GM19438 (cell line): Measurements from ENCODE around the gene PNPLA2.

ENCODE experiments used
- ATAC-seq: cut with Tn5 transposase; IDR thresholded peaks from one replicate; pipeline ENCODE4 v1.9.1; 2021; ENCODE audit warnings: low read depth; ENCODE audit not compliant: unreplicated experiment

The PNPLA2 gene, protein sequence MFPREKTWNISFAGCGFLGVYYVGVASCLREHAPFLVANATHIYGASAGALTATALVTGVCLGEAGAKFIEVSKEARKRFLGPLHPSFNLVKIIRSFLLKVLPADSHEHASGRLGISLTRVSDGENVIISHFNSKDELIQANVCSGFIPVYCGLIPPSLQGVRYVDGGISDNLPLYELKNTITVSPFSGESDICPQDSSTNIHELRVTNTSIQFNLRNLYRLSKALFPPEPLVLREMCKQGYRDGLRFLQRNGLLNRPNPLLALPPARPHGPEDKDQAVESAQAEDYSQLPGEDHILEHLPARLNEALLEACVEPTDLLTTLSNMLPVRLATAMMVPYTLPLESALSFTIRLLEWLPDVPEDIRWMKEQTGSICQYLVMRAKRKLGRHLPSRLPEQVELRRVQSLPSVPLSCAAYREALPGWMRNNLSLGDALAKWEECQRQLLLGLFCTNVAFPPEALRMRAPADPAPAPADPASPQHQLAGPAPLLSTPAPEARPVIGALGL

DNA sequence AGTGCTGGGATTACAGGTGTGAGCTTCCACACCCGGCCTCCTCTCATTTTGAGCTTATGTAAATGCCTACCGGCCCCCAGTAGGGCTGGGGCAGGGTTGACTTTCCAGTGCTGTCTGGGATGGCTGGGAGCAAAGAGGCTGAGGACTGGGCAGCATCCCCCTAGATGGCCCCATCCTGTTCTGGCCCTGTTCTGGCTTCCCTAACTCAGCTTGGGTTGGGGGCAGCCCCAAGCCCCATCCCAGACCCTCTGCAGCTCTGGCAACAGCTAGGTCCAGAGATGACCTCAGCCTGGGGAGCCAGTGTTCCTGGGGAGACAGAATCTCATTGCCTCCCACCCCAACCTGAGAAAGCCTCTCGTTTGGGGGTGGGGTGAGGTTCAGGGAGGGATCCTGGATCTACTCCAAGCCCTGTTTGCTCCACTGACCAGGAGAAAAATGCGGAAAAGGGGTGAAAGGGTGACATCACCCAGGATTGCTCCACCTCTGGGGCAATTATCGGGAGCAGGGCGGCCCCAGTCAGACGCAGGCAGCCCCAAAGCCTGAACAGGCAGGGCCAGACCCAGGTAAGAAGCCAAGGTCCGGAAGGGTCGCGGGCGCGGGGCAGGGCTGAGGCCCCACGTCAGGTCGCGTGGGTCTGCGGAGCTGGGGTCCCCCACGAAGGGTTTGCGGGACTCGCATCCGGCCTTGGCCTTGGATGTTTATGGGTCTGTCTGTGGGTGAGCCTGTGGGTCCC is at the start of gene PNPLA2:
TSS of gene PNPLA2 (plus strand) at position 519 of the 733 bp plus-strand sequence. CDS start 805 bp downstream, outside the sequence.
- no peak for ATAC-seq

DNA sequence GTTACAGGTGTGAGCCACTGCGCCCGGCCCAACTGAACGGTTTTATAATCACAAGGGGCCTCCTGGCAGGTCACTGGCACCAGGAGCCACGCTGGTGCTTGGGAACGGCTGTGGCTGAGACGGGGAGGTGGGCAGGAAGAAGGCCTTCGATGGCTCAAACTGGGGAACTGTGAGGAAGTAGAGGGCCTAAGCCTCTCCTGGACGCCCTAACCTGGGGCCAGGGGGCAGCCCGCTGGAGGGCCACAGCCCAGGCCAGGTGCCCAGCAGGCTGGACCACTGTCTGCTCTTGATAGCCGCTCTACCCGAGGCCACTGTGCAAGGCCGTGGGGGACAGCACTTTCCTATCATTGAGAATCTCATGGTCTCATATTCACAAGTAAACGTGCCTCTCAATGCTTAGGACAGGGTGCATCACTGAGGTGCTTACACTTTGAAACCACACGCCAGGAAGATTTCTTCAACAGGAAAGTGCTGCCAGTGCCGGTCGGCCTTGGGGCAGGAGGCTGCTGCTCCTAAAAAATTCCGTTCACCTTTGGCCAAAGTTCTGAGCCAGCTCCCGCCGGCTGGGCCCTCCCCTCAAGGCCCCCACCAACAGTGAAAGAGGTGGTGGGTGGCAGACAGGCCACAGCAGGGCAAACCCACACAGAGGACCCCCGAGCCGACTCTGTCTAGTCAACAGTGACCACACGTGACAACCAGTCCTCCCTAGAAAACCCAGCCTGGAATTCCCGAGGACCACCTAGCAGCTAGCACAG is 48.6 kb upstream of the PNPLA2 start:
- no peak for ATAC-seq

DNA sequence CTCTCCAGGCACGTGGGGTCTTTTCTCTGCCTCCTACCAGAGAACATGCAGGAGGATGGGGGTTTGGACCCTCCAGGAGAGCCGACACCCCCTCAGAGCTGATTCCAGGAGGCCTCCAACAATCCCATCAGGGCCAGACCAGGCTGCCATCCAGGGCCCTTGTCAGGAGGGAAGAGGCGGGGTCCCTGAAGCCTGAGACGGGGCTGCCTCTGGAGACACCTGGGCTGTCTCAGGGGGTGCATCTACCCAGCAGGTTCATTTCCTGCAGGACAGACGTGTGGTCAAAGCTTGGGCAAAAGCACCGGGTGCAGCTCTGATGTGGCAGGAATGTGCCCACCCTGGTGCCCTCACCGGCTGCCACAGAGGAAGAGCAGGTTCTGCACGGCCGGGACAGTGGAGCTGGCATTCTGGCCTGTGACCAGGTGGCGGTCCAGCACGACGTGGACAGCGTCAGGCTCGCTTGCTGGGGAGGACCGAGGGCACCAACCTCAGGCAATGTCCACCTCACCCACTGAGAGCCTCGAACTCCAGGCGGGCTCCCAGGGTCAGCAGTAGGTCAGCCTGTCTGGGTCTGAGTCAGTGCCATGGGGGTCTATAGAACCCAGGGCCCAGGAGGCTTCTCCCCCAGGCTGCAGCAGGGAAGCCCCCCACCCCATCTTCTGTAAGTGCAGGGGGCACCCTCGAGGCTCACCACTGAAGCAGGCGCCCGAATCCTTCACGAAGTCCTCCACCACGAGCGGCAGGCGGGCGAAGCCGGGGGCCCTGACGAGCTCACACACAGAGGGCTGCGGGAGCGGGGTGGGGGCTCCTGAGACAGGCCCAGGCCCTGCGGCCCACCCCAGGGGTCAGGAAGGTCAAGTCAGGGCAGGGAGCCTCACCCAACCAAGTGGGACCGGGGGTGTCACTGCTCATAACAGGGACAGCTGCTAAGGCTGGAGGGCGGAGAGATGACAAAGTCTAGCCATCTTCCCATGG is 47.8 kb upstream of the PNPLA2 start:
- ATAC-seq, result no peak

DNA sequence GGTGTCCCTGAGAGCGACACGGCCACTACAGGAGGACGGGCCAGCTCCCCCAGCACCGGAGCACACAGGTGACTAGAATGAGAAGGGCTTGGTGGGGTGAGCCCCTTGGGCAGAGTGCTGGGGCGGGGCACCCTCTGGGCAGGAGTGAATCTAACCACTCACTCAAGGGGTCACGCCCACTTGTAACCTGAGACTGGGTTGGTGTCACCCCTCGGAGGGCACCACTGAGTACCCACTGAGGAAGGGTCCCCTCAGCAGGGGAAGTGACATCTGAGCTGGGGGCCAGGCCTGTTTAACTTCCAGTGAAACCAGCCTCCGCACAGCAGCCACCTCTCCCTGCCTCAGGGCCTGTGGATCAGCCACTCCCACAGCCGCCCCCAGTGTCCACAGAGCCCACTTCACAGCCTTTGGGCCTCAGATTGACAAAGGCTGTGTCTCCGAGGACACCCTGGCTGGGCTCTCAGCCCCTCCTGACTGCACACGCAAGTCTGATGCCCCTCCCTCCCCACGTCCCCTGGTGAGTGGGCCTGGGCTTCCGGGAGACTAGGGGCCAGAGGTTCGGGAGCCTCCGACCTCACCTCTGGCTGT is 47.0 kb upstream of the PNPLA2 start:
- ATAC-seq, result no peak

DNA sequence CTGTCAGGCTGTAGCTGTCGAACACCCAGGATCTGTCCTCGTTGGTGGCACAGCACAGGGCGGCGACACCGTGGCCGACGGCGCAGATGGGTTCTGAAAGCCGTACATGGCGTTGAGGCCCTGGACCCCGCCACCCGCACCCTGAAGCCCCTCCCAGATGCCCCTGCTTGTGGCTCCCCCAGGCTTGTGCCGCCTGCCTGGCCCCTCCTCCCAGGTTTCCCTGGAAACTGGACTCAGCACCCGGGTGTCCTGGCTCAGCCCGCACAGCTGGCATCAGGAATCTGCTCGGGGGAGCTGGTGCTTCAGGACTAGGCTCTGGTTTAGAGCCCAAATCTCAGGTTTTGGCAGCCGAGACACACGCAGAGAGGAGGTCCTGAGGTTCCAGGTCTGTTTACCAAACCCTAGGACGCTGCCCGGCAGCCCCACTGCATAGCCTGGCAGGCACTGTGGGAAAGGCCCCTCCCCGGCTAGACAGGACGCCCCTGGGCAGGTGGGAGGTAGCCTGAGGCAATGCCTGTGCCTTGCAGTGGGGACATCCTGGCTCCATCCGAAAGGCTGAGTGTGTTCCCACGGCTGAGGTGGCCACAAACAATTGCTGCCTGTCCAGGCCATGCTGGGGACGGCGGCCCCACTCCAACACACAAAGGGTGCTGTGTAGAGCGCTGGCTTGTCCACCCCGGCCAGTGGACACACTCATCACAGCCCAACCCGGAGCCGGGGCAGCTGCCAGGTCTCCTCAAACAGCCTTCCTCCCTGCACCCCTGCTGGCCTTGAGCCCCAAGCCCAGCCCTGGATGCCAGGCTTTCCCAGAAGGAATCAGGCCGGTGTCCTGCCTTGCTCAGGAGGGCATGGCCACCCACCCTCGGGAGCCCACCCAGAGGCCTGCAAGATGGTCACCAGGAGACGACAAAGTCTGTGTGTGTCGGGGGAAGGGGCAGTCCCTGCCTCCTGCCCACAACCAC is 46.0 kb upstream of the PNPLA2 start:
- ATAC-seq, result no peak

DNA sequence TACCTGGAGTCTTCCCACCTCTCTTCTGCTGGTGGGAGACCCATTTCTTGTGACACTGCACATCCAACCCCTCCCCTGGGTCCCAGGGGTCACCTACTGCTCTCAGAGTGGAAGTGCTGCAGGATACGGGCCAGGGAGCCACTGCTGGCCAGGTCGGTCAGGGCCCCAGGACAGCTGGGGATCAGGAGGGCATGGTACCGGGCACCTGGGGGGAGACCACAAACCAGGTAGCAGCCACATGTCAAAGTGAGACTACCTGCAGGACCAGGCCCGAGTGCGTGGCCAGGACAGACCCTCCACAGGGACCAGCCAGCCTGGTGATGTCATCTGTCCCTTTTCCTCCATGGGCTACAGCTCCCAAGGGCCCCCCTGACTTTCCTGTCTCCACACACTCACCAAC is 45.3 kb upstream of the PNPLA2 start:
- no peak for ATAC-seq

DNA sequence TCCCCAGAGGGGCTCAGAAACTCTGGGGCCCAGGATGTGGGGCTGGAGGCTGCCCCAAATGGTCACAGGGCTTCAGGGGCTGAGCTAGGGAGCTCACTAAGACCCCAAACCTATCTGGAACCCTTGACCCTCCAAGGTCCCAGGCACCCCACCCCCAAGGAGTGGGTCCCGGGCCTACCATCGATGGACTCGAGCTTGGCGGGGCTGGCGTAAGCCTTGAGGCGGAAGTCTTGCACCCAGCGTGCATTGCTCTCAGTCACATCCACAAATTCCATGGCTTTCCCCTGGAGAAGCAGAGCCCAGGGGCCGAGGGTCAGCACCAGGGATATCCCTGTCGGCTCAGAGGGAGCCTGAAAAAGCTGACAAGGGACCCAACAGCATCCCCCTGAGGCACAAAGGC is 44.9 kb upstream of the PNPLA2 start:
- no peak for ATAC-seq

DNA sequence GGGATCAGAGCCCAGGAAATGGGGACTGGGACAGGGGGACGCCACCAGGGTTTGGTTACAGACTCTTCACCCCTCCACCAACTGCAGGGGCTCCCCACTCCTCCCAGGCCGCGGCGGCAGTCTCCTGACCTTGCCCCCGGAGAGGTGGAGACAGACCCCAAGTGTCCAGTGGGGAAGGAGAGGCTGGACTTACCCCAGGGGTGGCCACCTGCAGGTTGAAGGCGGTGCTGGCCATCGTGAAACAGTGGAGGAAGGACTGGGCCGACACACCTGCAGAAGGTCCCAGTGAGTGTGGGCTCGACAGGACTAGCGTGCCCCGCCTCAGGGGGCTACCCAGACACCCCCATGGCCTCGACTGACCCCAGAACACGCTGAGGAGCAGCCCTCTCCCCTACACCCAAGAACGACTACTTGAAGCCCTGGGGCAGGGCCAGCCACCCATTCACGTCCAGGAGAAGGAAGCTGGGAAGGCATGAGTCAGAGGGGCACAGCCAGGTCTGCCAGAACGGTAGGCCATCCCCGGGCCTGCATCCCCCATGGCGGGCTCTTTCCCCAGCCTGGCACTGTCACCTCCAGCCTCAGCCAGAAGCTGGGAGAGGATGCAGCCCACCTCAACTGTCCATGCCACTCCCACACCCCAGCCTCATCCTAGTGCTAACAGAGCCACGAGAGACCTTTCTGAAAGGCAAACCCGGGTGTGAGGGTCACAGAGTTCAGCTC is 43.7 kb upstream of the PNPLA2 start:
- no peak for ATAC-seq

DNA sequence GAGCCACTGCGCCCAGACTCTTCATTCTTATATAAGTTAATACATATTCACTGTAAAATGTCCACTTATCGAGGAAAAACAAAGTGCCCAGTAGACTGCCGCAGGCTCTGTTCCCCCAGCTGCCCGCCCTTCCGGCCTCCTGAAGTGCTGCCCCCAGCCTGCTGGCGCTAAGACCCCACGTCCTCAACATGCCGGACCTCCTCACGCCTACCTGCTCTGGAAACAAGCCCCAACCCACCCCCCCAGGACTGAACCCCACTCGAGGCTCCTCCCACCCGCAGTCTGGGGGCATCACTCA is 42.5 kb upstream of the PNPLA2 start:
- no peak for ATAC-seq

DNA sequence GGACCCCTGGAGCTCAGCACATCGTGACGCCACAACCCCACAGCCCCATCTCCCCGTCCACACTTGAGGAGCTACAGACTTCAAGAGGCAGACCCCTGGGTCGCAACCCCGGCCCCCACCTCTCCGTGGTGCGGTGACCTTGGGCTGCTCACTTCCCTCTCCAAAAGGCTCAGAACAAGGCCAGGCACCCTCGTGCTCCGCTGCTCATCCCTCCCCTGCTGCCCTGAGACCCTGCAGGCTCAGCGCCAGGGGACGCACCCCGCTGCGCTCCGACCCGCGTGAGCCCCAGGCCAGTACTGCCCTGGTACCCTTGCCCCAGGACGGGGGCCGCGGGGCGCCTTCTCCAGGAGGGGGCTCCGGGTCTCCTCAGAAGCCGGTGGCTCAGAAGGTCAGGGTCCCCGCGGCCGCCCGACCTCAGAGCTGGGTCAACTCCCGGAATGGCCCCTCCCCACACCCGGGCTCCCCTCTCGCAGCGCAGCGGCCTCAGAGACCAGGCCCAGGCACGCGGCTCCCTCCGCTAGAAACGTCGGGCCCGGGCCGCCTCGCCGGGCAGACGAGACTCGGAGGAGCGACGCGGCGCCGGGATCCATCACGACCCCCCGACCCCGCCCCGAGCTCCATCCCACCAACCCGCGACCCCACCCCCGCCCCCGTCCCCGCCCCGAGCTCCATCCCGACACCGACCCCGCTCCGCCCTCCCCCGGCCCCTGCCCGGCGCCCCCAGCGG is 42.0 kb upstream of the PNPLA2 start:
- ATAC-seq, result peak; percentile 31

DNA sequence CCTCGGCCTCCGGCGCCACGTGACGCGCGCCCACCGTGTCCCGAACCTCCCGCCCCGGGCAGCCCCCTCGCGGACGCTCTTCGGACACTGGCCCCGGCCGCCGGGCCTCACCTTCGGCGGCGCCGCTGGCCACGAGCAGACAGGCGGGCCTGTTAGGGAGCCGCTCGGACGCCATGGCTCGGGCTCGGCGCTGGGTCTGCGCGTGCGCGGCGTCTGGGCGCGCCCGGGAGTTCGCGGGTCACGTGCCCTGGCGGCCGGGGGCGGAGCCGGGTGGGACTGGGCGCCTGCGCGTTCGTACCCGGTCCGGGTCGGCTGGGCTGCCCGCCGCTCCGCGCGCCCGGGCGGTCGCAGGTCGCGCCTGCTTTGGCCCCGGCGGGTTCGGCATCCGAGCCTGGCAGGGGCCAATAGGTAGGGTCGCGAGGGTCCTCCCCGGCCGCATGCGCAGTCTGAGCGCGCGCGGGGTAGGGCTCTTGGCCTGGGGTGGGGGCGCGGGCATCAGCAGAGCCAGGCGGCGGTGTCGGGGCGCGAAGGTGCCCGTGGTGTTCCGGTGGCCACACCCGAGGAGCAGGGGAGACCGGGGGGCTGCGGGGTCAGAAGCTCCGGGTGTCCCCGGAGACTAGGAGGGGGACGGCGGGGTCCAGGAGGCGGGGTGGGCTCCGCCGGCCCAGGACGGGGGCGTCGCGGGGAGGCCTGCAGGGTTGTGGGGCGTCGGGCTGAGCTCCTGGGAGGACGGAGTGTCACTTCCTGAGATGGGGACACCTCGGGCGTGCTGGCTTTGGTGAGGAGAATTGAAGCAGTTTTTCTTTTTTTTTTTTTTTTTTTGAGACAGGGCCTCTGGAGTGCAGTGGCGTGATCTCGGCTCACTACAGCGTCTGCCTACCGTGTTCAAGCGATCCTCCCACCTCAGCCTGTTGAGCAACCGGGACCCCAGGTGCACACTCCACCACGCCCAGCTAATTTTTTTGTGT is 41.1 kb upstream of the PNPLA2 start, which contains the start of gene GATD1:
TSS of gene GATD1 (minus strand) at position 200 of the 968 bp plus-strand sequence. CDS start at position 175, 25 bp downstream.
- peak; percentile 67 for ATAC-seq

DNA sequence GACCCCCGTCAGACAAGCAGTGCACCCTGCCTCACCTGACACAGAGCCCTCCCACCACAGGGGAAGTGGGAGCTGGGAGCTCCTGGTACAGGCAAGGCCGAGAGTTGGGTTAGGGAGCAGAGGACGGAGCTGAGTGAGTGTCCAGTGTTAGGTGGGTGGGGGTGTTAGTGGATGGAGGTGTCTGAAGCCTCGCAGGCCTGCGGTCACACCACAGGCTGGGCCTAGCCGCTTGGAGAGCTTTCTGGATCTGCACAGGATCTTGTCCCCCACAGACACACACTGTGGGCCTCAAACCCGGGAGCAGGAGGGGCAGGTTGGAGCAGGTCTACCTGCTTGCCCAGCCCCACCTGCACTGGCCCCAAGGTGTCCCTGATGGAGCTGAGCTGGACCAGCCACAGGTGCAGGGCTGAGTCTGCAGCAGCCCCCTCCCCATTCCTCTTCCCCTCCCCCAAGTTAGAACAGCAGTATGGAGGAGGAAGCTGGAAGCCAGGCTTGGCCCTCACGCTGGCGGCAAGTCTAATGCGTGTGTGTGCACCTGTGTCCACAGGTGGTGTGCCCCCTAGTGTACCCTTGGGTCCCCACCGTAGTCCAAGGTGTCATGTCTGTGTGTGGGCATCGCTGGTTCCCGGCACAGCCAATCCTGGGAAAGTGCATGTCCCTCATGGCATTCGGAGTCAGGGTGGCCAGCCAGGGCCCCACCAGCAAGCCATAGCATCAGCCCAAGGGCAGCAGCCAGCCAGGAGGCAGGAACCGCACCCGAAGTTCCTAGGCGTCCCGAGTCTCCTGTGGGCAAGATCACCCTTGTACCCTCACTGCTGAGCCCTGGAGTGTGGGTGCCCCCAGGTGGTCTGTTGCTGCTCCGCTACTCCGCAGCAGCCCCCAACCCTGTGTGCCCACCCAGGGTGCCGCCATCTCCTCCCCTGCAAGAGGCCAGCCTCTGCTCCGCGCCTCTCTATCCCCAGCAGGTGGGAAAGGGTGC is 39.4 kb upstream of the PNPLA2 start:
- no peak for ATAC-seq

DNA sequence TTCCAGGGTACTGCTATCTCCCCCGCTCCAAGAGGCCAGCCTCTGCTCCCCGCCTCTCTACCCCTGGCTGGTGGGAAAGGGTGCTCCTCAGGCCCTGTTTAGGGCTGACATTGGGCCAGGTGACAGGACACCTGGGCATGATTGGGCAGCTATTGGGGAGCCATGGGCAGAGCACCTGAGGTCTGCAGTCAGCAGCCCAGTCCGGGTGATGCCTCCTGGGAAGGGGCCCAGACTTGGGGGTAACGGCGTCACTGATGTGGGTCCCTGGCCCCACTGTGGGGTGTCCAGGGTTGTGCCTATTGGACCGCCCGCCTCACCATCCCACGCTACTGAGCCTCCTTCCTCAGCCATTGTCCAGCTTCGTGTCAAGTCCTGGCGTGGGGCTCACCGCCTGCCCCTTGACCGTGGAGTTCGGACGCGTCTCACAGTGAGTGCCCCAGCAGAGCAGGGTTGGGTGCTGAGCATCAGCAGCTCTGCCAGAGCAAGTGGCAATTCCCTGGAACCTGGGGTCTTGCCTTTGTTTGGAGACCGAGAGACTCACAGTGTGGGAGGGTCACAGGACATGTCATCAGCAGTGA is 38.7 kb upstream of the PNPLA2 start:
- no peak for ATAC-seq
